GM23248 (cell line): ENCODE data around the gene LENG9.

Source experiments
- EZH2 ChIP-seq: fragments of 200-600 bp; sonication (generic); IDR thresholded peaks from 2 replicates; pipeline ENCODE4 v1.6.1; 2018; ENCODE audit warnings: antibody characterized with exemption, mild to moderate bottlenecking; ENCODE audit not compliant: insufficient read depth, poor library complexity, severe bottlenecking
- EZH2phosphoT487 ChIP-seq: fragments of 200-600 bp; sonication (generic); IDR thresholded peaks from 2 replicates; pipeline ENCODE4 v1.6.1; 2018; ENCODE audit warnings: antibody characterized with exemption, moderate library complexity, mild to moderate bottlenecking, low read depth; ENCODE audit not compliant: insufficient read depth

GRCh38 chr19:54426291-54426931, 37.2 kb downstream of the LENG9 start:
- no peak for TF ChIP-seq EZH2
- TF ChIP-seq EZH2phosphoT487 = no peak
